ENCODE data around the gene PHC2. TPM values are rescaled to one million over a fixed set of nuclear protein-coding genes. Genes with fewer than 3 reads are reported as not detected.

The PHC2 gene
- total RNA-seq, 1 experiment from 2014 or later: 62.0 TPM

Other genes with a start within 250 kb of the PHC2 start
- 1.00 and 1.4 TPM in 2 replicates for gene TRIM62, start 249.1 kb downstream of the PHC2 start, total RNA-seq (2014; rRNA removed; shearing (Covaris generic))
- gene ZNF362, start 174.6 kb downstream of the PHC2 start, total RNA-seq (2014; rRNA removed; shearing (Covaris generic)): 3.5 and 10.5 TPM in 2 replicates
- gene A3GALT2, start 110.0 kb downstream of the PHC2 start, total RNA-seq (2014; rRNA removed; shearing (Covaris generic)): not detected in 2 replicates
- 4.0 and 5.1 TPM in 2 replicates for gene ZSCAN20, start 41.5 kb upstream of the PHC2 start, total RNA-seq (2014; rRNA removed; shearing (Covaris generic))

Measured in A172 (cell line).